Measurements from ENCODE around the gene GPRIN3.
A peak's percentile ranks its signal among the peaks of the same experiment; 100 is the strongest.
"Not testable (repeated sequence)": the region's sequence is repeated elsewhere in the genome, so short reads cannot be mapped to it uniquely, and the experiment has no call there.

The GPRIN3 gene

GRCh38 chr4:89254847-89255246 lies 52.8 kb downstream of the GPRIN3 start:
- peak; percentile 51 for DNase-seq (ENCODE audit: low spot score)

DNA sequence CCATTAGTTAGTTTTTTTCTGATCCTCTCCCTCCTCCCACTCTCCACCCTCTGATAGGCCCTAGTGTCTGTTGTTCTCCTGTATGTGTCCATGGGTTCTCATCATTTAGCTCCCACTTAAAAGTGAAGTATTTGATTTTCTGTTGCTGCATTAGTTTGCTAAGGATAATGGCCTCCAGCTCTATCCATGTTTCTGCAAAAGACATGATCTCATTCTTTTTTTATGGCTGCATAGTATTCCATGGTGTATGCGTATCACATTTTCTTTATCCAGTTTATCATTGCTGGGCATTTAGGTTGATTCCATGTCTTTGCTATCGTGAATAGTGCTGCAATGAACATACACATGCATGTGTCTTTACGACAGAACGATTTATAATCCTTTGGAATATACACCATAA lies 53.3 kb downstream of the GPRIN3 start:
- DNase-seq (ENCODE audit: low spot score) = not testable (repeated sequence)

- no peak for DNase-seq (ENCODE audit: low spot score)
Measured at GRCh38 chr4:89253935-89254334, 53.7 kb downstream of the GPRIN3 start.

- no peak for DNase-seq (ENCODE audit: low spot score)
Measured at GRCh38 chr4:89253311-89253710, 54.3 kb downstream of the GPRIN3 start.

- DNase-seq (ENCODE audit: low spot score) = no peak
Measured at GRCh38 chr4:89251396-89251795, 56.2 kb downstream of the GPRIN3 start.

- no peak for DNase-seq (ENCODE audit: low spot score)
Measured at GRCh38 chr4:89249716-89250361, 57.8 kb downstream of the GPRIN3 start.

DNA sequence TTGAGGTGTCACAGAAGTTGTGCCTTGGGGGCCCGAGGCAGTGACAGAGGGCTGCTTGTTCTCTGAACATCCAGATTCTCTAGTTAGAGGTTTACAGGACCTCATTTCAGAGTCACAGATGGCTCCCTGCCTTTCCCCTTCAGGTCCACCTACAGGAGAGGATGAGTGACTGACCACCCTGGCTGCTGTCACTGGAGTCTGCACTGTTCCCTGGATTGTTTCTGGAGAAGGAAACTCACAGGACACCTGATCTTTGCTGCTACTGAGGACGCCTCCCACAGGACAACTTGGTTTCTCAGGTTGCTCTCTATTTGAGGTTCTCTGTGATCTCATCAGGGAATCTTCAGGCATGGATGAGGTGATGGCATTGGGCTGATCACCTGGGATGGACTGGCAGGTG lies 58.3 kb downstream of the GPRIN3 start:
- DNase-seq (ENCODE audit: low spot score) = no peak

DNA sequence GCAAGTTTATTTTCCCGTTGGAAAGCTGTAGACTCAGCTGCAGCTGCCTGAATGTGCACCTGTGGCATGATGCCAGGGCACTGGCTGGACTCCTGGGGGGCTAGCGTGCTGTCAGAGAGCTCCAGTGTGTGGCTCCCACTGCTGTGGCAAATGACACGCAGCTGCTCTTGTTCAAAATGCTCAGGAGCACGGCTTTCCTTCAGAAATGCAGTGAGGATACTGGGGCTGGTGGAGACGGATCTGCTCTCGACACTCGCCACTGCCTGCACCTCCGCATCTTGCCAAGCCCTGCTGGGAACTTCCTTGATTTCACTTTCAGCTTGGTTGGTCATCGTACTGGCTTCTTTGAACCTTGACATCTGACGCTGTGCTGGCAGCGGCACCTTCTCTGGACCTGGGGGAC lies 58.7 kb downstream of the GPRIN3 start:
- DNase-seq (ENCODE audit: low spot score) = peak; percentile 6

- no peak for DNase-seq (ENCODE audit: low spot score)
Measured at GRCh38 chr4:89247951-89248350, 59.6 kb downstream of the GPRIN3 start.

- DNase-seq (ENCODE audit: low spot score) = no peak
Measured at GRCh38 chr4:89245459-89245858, 62.1 kb downstream of the GPRIN3 start.

DNA sequence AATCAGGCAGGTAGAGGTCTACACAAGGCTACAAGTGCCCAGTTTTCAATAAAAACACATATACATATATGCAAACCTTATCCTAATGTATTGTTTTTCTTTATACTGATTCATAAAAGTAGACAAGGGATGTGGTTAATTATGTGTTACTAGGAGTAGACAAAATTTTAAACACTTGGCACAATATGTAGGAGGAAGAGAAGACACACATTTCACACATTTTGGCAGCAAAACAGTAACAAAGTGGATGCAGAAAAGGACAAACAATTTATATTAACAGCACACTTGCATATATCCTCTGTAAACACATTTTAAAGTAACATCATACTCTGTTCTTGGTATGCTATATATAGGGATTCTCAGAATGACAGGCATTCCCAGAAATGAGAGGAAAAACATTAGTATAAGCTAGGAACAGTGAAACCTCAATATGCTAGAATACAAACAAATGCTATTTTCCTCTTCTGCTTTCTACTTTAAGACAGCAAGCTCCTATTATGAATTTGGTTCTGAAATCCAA lies 63.8 kb downstream of the GPRIN3 start:
- no peak for DNase-seq (ENCODE audit: low spot score)

GRCh38 chr4:89242864-89243732 lies 64.5 kb downstream of the GPRIN3 start:
- DNase-seq (ENCODE audit: low spot score) = no peak

- no peak for DNase-seq (ENCODE audit: low spot score)
Measured at GRCh38 chr4:89242216-89242615, 65.4 kb downstream of the GPRIN3 start.

DNA sequence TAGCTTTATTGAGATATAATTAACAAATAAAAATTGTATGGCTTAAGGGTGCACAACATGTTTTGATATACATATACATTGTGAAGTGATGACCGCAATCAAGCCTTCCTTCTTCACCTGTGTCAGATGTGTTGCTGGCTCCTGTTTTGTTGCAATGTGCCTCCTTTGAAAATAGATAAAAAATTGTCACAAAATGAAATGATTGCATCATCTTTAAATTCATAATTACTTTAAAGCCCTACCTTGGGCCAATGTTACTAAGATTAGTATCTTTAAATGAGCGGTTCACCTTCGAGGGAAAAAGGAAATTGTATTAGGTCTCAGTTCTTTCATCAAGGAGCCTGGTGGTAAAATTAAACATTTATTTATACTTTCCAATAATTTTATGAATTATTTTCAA lies 77.3 kb downstream of the GPRIN3 start:
- no peak for DNase-seq (ENCODE audit: low spot score)

- DNase-seq (ENCODE audit: low spot score) = peak; percentile 82
Measured at GRCh38 chr4:89226665-89227574, 80.7 kb downstream of the GPRIN3 start.

GRCh38 chr4:89222170-89222569 lies 85.4 kb downstream of the GPRIN3 start:
- peak; percentile 47 for DNase-seq (ENCODE audit: low spot score)

- no peak for DNase-seq (ENCODE audit: low spot score)
Measured at GRCh38 chr4:89221167-89221867, 86.3 kb downstream of the GPRIN3 start.

DNA sequence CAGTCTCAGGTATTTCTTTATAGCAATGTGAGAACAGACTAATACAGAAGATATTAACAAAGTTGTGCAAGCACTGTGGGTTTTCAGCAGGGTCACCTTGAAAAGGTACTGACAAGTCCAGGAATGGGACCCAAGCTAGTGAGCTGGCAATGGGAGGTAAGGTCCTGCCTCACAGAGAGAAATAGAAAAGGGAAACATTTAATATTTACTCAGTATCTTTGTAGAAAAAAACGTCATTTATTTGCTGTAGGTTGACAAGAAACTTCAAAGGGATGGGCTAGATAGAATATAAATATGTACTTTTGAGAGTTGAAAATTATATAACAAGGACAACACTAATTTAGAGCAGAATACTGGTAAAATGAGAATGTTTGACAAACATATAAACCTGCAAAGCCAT lies 89.0 kb downstream of the GPRIN3 start:
- no peak for DNase-seq (ENCODE audit: low spot score)

DNA sequence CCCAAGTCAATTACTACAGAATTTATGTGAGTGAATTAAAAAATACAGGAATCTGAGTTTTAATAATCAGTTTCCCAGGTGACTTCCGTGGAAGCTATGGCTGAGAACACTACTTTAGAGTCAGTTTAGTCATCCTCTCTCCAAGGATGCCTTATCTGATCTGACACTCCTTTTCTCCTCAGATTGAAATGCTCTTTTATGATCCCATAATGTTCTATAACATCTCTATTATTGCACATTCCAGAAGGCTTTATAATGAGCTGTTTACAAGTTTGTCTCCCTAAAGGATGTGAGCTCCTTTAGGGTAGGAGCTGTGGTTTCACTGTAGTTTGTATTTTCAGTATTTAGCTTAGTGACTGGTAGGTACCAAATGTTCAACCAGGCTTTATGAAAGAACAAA lies 90.0 kb downstream of the GPRIN3 start:
- no peak for DNase-seq (ENCODE audit: low spot score)

- DNase-seq (ENCODE audit: low spot score) = no peak
Measured at GRCh38 chr4:89216866-89217265, 90.7 kb downstream of the GPRIN3 start.

- DNase-seq (ENCODE audit: low spot score) = no peak
Measured at GRCh38 chr4:89216422-89216821, 91.2 kb downstream of the GPRIN3 start.

- no peak for DNase-seq (ENCODE audit: low spot score)
Measured at GRCh38 chr4:89215736-89216135, 91.9 kb downstream of the GPRIN3 start.
